Measurements from ENCODE around the gene DOK7. TPM values are rescaled to one million over a fixed set of nuclear protein-coding genes. Genes with fewer than 3 reads are reported as not detected.
A peak's percentile ranks its signal among the peaks of the same experiment; 100 is the strongest.

Gene DOK7
- total RNA-seq, 2 donors from 2014 or later, result not detected

- Mint-ChIP-seq H3K36me3 (ENCODE audit: low read depth) (peaks cover 47% of the 10 kb centered on the region), H3K9me3 (no peaks in the 10 kb centered on the region), H3K4me1 (no peaks in the 10 kb centered on the region), H3K4me3 (no peak overlapping the region), H3K27me3 (no peaks in the 10 kb centered on the region), H3K27ac (no peak overlapping the region)
- ATAC-seq (replicated peaks), result no peak
These were observed 60.1 kb downstream of the DOK7 start for GRCh38 chr4:3523146-3523627.

DNA sequence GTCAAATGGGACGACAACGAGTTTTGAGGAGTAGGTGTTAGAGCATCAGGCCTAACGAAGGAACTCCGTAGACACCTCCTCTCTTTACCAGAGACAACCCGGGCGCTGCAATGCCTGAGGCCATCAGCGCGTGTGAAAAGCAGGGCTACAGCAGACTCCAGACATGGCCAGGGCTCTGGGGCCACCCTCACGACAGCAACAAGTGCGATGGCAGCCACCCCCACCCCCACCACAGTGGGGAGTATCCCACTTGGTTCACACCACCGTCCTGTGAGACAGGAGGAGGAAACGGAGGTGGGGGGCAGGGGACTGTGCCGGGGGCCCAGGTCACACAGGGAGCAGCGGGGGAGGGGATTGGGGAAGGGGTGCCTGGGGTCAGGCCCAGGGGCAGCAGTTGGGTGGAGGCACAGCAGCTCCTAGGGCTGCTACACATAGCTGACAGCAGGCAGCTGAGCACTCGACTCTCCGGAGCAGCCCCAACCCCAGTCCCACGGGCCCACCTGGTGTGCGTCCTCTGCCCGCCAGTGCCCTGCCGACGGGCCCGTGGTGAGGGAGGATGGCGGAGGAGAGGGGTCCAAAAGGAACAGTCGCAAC is 60.6 kb downstream of the DOK7 start:
- H3K27ac Mint-ChIP-seq, result no peak overlapping the region
- no peak for ATAC-seq (replicated peaks)
- no peak overlapping the region for H3K4me3 Mint-ChIP-seq
- H3K4me1 Mint-ChIP-seq, result no peaks in the 10 kb centered on the region
- H3K36me3 Mint-ChIP-seq (ENCODE audit: low read depth), result peaks cover 46% of the 10 kb centered on the region
- no peaks in the 10 kb centered on the region for H3K27me3 Mint-ChIP-seq
- no peaks in the 10 kb centered on the region for H3K9me3 Mint-ChIP-seq

DNA sequence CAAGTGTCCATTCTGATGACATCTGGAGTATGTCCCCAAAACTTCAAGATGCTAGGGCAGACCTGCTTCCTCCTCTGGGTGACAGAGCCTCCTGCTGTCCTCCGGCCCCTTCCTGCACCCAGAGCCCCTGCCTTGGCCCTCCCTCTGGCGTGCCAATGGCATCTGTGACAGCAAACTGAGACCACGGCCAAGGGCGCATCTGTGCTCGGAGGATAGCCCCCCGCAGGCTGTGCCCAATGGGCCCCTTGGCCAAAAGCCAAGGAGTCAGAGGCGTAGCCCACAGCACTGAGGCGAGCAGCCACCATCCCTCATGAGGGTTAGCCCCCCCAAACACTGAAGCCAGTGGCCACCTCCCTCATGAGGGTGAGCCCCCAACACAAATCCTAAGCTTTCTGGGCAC is 61.2 kb downstream of the DOK7 start:
- Mint-ChIP-seq H3K36me3 (ENCODE audit: low read depth) (peaks cover 44% of the 10 kb centered on the region), H3K27me3 (no peaks in the 10 kb centered on the region), H3K9me3 (no peaks in the 10 kb centered on the region), H3K27ac (no peak overlapping the region), H3K4me3 (no peak overlapping the region), H3K4me1 (no peaks in the 10 kb centered on the region)
- no peak for ATAC-seq (replicated peaks)

GRCh38 chr4:3524920-3525319 is 61.8 kb downstream of the DOK7 start:
- no peak for ATAC-seq (replicated peaks)
- H3K4me1 Mint-ChIP-seq, result no peaks in the 10 kb centered on the region
- H3K27ac Mint-ChIP-seq, result no peak overlapping the region
- H3K36me3 Mint-ChIP-seq (ENCODE audit: low read depth), result peaks cover 40% of the 10 kb centered on the region
- no peaks in the 10 kb centered on the region for H3K27me3 Mint-ChIP-seq
- H3K4me3 Mint-ChIP-seq, result no peak overlapping the region
- no peaks in the 10 kb centered on the region for H3K9me3 Mint-ChIP-seq

- Mint-ChIP-seq H3K4me1 (no peaks in the 10 kb centered on the region), H3K36me3 (ENCODE audit: low read depth) (peaks cover 34% of the 10 kb centered on the region), H3K4me3 (no peak overlapping the region), H3K27me3 (no peaks in the 10 kb centered on the region), H3K9me3 (no peaks in the 10 kb centered on the region), H3K27ac (no peak overlapping the region)
- ATAC-seq (replicated peaks), result no peak
These were observed 62.7 kb downstream of the DOK7 start for GRCh38 chr4:3525532-3526430.

- Mint-ChIP-seq H3K27ac (peak overlapping the region; percentile 75), H3K27me3 (no peaks in the 10 kb centered on the region), H3K9me3 (no peaks in the 10 kb centered on the region), H3K4me1 (peaks cover 6% of the 10 kb centered on the region), H3K4me3 (no peak overlapping the region), H3K36me3 (ENCODE audit: low read depth) (peaks cover 29% of the 10 kb centered on the region)
- ATAC-seq (replicated peaks), result no peak
These were observed 63.4 kb downstream of the DOK7 start for GRCh38 chr4:3526456-3526855.

- Mint-ChIP-seq H3K27ac (peak overlapping the region; percentile 75), H3K27me3 (no peaks in the 10 kb centered on the region), H3K4me1 (peaks cover 10% of the 10 kb centered on the region), H3K36me3 (ENCODE audit: low read depth) (peaks cover 31% of the 10 kb centered on the region), H3K4me3 (no peak overlapping the region), H3K9me3 (no peaks in the 10 kb centered on the region)
- ATAC-seq (replicated peaks), result no peak
These were observed 64.2 kb downstream of the DOK7 start for GRCh38 chr4:3527101-3527913.

DNA sequence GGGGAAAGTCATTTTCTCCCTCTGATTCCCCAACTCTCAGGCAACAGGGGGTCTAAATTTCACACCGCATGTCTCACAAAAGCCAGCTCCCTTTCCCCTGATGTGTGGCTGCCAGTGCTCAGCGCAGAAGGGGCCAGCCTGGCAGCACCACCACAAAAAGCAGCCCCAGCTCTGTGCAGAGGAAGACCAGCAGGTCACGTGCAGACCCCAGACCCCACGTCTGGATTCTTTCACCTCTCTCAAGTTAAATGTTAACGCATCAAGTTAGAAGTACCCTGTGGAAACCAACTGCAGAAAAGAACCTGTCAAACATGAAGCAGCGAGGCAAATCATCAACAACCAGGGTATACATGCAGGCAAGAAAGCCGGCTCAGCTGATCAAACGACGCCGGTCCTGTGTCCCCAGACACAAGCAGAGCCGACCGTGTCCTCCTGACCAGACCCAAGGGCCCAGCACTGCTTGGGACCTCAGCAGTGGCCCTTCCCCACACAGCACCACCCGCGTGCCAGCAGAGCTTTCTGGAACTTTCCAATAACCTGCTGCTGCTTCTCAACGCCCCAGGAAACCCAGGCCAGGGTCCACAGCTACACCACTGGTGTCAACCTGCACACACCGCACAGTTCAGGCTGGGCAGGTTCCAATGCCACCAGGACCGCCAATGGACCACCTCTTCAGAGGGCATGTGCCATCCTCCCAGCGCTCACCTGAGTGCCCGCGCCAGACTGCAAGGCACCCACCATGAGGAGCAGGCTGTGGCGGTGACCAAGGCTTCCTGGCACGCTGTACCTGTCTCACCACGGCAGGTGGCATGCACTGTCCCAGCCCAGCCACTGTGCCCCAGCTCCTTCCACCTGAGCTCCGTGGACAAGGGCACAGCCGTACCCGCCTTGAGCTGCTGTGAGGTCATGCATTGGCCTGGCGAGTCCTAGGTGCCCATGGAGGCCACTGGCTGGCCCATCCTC is 65.1 kb downstream of the DOK7 start:
- peaks cover 29% of the 10 kb centered on the region for H3K36me3 Mint-ChIP-seq (ENCODE audit: low read depth)
- no peak overlapping the region for H3K4me3 Mint-ChIP-seq
- H3K4me1 Mint-ChIP-seq, result peaks cover 10% of the 10 kb centered on the region
- H3K27ac Mint-ChIP-seq, result no peak overlapping the region
- H3K27me3 Mint-ChIP-seq, result no peaks in the 10 kb centered on the region
- no peaks in the 10 kb centered on the region for H3K9me3 Mint-ChIP-seq
- no peak for ATAC-seq (replicated peaks)

- peaks cover 22% of the 10 kb centered on the region for H3K36me3 Mint-ChIP-seq (ENCODE audit: low read depth)
- H3K4me1 Mint-ChIP-seq, result peaks cover 10% of the 10 kb centered on the region
- H3K27ac Mint-ChIP-seq, result no peak overlapping the region
- no peaks in the 10 kb centered on the region for H3K9me3 Mint-ChIP-seq
- no peak for ATAC-seq (replicated peaks)
- no peaks in the 10 kb centered on the region for H3K27me3 Mint-ChIP-seq
- H3K4me3 Mint-ChIP-seq, result no peak overlapping the region
These were observed 66.3 kb downstream of the DOK7 start for GRCh38 chr4:3529363-3529762.

GRCh38 chr4:3530051-3530450 is 66.9 kb downstream of the DOK7 start:
- Mint-ChIP-seq H3K27me3 (peaks cover under 1% of the 10 kb centered on the region), H3K9me3 (no peaks in the 10 kb centered on the region), H3K4me1 (peaks cover 10% of the 10 kb centered on the region), H3K4me3 (peak overlapping the region; percentile 94), H3K36me3 (ENCODE audit: low read depth) (peaks cover 15% of the 10 kb centered on the region), H3K27ac (no peak overlapping the region)
- no peak for ATAC-seq (replicated peaks)

GRCh38 chr4:3530663-3531254 is 67.7 kb downstream of the DOK7 start:
- no peaks in the 10 kb centered on the region for H3K9me3 Mint-ChIP-seq
- peaks cover 10% of the 10 kb centered on the region for H3K36me3 Mint-ChIP-seq (ENCODE audit: low read depth)
- H3K27ac Mint-ChIP-seq, result no peak overlapping the region
- ATAC-seq (replicated peaks), result no peak
- peaks cover 10% of the 10 kb centered on the region for H3K4me1 Mint-ChIP-seq
- peaks cover 4% of the 10 kb centered on the region for H3K27me3 Mint-ChIP-seq
- H3K4me3 Mint-ChIP-seq, result peak overlapping the region; percentile 94

DNA sequence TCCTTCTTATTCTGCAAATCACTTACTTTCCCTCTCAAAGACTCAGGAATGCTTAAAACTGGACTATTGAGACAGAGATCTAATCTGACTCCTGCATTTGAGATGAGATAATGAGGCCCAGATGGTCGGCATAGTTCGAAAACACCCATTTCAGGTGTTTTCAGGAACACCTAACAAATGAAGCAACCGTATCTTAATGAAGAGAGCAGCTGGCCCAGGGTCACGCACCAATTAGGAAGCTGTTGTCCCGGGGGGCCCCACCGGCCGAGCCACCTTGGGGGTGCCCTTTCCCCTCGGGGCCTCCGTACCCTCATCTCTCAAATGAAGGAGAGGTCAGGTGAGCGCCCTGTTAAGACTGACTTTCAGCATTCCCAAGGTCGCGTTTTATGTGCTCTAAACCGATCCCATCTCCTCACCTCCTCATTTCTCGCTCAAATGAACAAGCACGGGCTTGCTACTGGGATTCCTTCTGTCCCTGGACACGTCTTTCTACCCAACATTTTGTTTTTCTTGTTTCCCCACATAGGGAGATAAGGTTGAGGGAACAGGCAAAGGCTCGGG is 68.3 kb downstream of the DOK7 start:
- H3K4me1 Mint-ChIP-seq, result peaks cover 10% of the 10 kb centered on the region
- peaks cover 10% of the 10 kb centered on the region for H3K36me3 Mint-ChIP-seq (ENCODE audit: low read depth)
- ATAC-seq (replicated peaks), result no peak
- H3K27ac Mint-ChIP-seq, result peak overlapping the region; percentile 96
- no peaks in the 10 kb centered on the region for H3K9me3 Mint-ChIP-seq
- peak overlapping the region; percentile 94 for H3K4me3 Mint-ChIP-seq
- H3K27me3 Mint-ChIP-seq, result peaks cover 4% of the 10 kb centered on the region
